SHP77 treated with DMSO at 0.1 percent for 48 hours (cell line): ENCODE results near the gene SNCA.

Source experiments
- DNase-seq: peaks from one replicate; lab custom pipeline; 2025; lab: John Stamatoyannopoulos, UW

SNCA gene

DNA sequence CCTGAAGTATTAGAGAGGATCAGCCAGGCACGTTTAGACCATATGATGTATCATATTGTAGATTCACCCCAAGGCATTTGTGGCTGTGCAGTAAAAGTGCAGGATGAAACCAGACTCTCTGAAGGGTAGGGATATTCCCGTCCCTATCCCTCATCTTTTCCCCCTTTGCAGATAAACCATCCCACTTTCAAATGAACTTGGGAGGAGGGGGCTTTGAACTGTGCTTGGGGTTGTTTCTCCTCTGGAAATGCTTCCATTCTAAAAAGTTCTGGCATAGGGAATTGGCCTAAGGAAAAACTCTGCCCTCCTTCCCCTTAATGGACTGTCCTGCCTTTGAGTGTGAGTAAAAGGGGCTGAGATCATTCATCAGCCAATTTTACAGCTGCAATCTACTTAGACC lies 23.8 kb downstream of the SNCA start:
- DNase-seq: no peak

- DNase-seq: no peak
Measured at GRCh38 chr4:89807441-89808140, 29.4 kb downstream of the SNCA start.

GRCh38 chr4:89805297-89805696 lies 31.7 kb downstream of the SNCA start:
- DNase-seq: no peak

GRCh38 chr4:89803915-89804314 lies 33.0 kb downstream of the SNCA start:
- DNase-seq: no peak

DNA sequence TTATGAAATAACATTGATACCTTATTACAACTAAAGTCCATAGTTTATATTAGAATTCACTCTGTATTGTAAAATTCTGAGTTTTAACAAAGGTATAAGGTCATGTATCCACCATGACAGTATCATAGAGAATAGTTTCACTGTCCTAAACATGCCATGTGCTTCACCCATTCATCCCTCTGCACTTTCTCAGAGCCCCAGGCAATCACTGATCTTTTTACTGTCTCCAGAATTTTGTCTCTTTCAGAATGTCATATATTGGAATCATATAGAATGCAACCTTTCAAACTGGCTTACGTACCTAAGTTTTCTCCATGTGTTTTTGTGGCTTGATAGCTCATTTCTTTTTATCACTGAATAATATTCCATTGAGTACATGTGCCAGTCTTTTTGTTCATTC lies 33.9 kb downstream of the SNCA start:
- DNase-seq: no peak

GRCh38 chr4:89800527-89801103 lies 36.3 kb downstream of the SNCA start:
- DNase-seq: no peak

DNA sequence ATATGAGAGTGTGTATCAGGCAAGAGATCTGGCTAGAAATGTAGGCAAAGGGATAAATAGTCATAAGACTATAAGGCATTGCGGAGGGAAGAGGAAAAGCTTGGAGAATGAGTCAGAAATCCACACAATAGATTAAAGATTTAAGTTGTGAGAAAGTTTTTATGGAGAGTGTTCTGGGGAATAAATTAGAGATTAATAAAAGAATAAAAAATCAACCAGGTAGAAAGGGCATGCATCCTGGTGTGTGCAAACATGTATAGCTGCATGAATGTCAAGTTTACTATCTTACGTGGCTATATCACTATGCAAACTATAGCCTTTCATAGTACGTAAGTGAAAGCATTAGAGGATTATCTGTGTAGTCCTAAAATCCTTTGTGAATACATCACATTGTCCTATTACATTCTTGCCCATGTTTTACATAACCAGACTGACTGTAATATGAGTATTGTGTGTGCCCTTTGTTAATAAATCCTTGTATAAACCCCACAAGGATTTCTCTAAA lies 36.9 kb downstream of the SNCA start:
- no peak for DNase-seq

DNA sequence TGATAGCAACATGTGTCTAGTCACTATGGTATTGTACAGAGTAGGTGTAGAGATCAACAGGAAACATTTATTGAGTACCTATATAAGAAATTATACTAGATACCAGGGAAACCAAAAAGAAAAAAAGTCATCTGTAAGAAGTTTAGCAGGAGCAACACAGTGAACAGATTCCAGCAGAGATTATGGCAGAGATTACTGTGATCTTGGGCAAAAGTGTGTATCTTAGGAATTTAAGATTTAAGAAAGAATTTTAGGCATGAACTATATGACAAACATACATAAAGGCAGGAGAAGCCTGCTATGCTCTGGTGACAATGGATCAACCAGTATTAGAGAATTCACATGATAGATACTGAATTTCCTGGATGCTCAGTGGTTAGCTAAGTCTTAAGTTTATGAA lies 37.9 kb downstream of the SNCA start:
- no peak for DNase-seq

- DNase-seq: no peak
Measured at GRCh38 chr4:89797117-89797516, 39.8 kb downstream of the SNCA start.

DNA sequence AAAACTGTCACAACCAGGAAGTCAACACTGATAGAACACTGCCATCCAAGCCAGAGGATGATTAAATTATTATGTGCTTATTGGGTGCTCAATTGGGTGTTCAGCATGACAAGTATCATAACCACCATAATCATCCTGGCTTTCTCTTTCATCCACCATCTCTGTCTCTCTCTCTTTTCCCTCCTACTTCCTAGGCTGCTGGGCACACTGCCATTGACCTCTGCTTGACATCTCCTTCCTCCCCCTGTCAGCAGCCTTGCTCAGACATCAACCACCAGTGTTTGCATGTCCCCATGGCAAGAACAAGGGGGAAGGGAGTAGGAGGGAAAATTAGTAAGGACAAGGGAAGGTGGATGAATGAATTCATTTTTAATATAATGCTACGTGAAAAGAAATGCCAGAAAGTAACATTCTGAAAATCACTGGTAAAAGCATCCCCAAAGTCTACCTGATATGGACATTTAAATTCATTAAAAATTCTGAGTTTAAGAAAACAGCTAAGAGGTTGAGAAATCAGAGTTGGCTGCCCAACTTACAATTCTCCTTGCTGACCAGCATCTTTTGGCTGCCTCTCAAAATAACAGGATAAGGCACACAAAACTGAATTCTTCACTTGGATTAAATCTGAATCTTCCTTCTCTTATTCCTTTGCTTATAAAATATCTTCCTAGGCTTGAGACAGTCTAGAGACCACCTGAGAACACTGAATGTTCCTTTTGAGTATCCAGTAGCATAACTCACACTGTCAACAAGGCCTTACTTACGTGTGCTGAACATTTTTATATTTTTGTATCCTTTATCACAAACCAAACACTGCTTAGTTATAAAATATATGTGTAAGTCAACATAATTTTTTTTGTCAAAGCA lies 48.5 kb downstream of the SNCA start:
- no peak for DNase-seq

- no peak for DNase-seq
Measured at GRCh38 chr4:89784686-89785231, 52.2 kb downstream of the SNCA start.

DNA sequence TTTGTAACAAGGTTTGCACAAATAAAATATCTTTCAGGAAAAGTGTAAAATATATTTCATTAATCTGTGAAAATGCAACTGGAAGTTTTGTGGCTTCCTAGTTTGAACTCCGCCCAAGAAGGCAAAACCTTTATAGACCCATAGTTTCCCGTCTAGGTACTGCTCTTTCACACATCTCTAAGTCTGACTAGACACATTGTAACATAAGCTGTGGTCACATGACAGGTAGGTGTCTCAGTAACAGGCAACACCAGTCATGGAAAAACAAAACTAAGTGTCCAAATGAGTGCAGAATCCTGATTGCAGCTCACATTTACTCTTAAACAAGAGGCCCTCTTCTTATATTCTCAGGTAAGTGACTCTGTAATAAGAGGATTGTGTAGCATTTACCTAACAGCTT lies 55.6 kb downstream of the SNCA start:
- no peak for DNase-seq

GRCh38 chr4:89773805-89774204 lies 63.2 kb downstream of the SNCA start:
- no peak for DNase-seq

- DNase-seq: no peak
Measured at GRCh38 chr4:89769856-89770255, 67.1 kb downstream of the SNCA start.

DNA sequence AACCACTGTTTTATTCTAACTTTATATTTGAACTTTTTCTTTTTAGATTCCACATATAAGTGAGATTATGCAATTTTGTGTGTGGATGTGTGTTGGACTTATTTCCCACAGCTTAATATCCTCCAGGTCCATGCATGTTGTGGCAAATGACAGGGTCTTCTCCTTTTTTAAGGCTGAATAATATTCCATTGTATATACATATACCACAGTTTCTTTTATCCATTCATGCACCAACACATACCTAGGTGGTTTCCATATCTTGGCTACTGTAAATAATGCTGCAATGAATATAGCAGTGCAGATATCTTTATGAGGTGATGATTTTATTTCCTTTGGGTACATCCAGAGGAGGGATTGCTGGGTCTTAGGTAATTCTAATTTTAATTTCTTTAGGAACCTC lies 69.0 kb downstream of the SNCA start:
- no peak for DNase-seq

GRCh38 chr4:89765966-89766365 lies 71.0 kb downstream of the SNCA start:
- DNase-seq: no peak

DNA sequence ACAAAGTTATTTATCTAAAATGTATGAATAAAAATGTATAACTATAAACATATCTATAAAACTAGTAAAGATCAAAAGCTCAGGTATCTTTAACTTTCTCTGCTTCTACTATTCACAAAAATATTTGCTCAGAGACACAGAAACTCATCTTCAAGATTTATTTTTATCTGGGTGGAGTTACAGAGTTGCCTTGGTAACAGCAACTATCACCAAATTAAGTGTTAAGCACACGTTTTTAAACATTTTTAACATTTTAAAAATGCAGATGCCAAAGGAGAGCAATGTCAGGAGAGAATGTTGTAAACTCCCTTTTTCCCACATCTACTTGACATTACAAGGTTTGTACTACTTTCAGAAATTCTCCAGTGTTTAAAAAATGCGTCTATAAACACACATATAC lies 71.4 kb downstream of the SNCA start:
- DNase-seq: no peak

- no peak for DNase-seq
Measured at GRCh38 chr4:89762311-89762710, 74.7 kb downstream of the SNCA start.

- DNase-seq: no peak
Measured at GRCh38 chr4:89759426-89759825, 77.5 kb downstream of the SNCA start.

DNA sequence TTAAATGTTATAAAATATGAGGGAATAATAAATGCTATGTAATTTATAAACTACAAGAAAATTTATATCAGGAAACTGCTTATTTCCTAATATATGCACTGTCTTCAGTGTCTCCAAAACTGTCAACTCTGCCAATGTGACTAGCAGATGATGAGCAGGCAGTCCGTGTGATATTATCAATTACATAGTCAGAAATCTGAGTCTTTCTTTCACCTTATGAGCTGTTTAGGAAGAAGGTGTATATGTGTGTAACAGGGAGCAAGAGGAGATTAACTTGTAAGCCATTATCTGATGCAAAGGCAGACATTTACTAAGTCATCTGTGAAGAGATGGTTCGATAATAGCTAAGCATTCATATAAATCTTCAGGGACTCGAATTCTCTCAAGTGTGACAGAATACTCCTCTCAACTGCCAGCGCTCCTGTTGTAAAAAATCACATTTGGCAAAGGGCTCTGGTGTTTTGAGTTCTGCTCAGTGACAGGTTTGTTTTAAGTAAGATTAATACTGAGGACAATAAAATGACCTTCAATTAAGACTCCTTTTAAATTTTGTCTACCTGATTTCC lies 79.7 kb downstream of the SNCA start:
- peak; percentile 0 for DNase-seq

GRCh38 chr4:89755220-89755619 lies 81.7 kb downstream of the SNCA start:
- no peak for DNase-seq

GRCh38 chr4:89754531-89754930 lies 82.4 kb downstream of the SNCA start:
- DNase-seq: no peak
